ENCODE data around the gene ELP2. TPM values are rescaled to one million over a fixed set of nuclear protein-coding genes. Genes with fewer than 3 reads are reported as not detected.

ELP2 gene
- total and polyA plus RNA-seq, 2 experiments from 2014 or later, result 57.6 to 103 TPM

DNA sequence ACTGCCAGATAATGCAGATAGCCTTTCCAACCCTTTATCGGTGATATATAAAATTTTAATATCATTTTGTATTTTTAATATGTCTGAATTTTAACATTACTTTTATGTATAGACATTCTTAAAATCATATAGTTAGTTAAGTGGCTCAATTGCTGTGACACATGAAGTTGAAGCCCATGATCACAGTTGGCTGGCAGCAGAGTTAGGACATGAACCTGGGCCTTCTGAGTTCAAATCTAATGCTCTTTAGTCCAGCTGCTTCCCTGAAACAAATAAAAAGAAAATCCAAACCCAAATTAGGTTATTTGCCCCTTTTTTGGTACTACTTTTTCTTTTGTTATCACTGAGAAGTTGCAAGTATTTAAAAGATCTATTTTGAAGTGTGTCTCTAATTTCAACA lies 5.6 kb downstream of the ELP2 start:
- Histone ChIP-seq H3K4me2 (ENCODE audit: unreplicated experiment) (no peak overlapping the region), H3K27me3 (replicated peaks; ENCODE audit: insufficient read depth) (no peaks in the 10 kb centered on the region), H2AFZ (no peak overlapping the region), H3K9ac (no peak overlapping the region), H4K20me1 (ENCODE audit: insufficient read depth) (no peaks in the 10 kb centered on the region), H3K9me2 (ENCODE audit: insufficient read depth) (no peaks in the 10 kb centered on the region), H3K36me3 (ENCODE audit: low read depth) (peaks cover 40% of the 10 kb centered on the region), H3K79me2 (ENCODE audit: insufficient read depth) (peaks cover 73% of the 10 kb centered on the region), H3F3A (ENCODE audit: insufficient read depth) (no peaks in the 10 kb centered on the region), H3K4me3 (no peak overlapping the region), H3K4me1 (ENCODE audit: insufficient read depth) (peaks cover 6% of the 10 kb centered on the region; the same call in 1 of the 2 replicates), H3K27ac (no peak overlapping the region), H3K9me3 (ENCODE audit: low read depth) (no peaks in the 10 kb centered on the region)
- TF ChIP-seq EZH2phosphoT487 (IDR thresholded peaks at IDR 0.05; ENCODE audit: insufficient read depth, low read depth) (no peak), EZH2 (IDR thresholded peaks at IDR 0.05; ENCODE audit: insufficient read depth, poor library complexity, severe bottlenecking) (no peak)
- WGBS, 2 experiments (ENCODE audit: low coverage in 1 of 2, low lambda C conversion rate in 2 of 2, missing lambda C conversion rate in 2 of 2), result 56 to 71% methylated on average over 1 of the region's 1 CpG
- no peak for DNase-seq
- in situ Hi-C loops (cut with MboI), result no loop called here

DNA sequence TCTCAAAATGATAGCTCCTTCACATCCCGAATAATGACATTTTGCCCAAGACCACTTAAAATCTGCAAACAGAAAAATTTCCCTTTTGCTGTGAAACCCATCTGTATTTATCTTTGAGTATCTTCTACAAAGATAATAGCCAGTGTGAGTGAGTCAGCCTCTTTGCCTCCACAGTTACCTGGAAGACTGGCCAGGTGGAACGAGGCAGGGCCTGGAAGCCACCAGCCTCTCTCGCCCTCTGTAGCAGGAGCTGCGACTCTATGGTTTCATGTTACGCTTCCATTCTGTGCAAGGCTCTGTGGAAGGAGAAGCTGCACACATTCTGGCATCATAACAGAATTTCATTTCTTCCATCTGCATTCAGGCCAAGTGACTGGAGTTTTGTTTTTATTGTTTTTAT lies 9.5 kb downstream of the ELP2 start:
- in situ Hi-C loops (cut with MboI), result no loop called here
- H3F3A ChIP-seq (ENCODE audit: insufficient read depth), result no peaks in the 10 kb centered on the region
- H3K27me3 ChIP-seq (replicated peaks; ENCODE audit: insufficient read depth), result no peaks in the 10 kb centered on the region
- WGBS, 2 experiments (ENCODE audit: low coverage in 1 of 2, low lambda C conversion rate in 2 of 2, missing lambda C conversion rate in 2 of 2), result 93 to 95% methylated on average over 5 of the region's 5 CpGs
- DNase-seq, result no peak
- no peaks in the 10 kb centered on the region for H3K9me2 ChIP-seq (ENCODE audit: insufficient read depth)
- H2AFZ ChIP-seq, result no peak overlapping the region
- peaks cover 76% of the 10 kb centered on the region for H3K36me3 ChIP-seq (ENCODE audit: low read depth)
- peaks cover 33% of the 10 kb centered on the region for H3K79me2 ChIP-seq (ENCODE audit: insufficient read depth)
- no peaks in the 10 kb centered on the region for H3K4me1 ChIP-seq (ENCODE audit: insufficient read depth)
- H3K9me3 ChIP-seq (ENCODE audit: low read depth), result no peaks in the 10 kb centered on the region
- H3K4me3 ChIP-seq, result no peak overlapping the region
- H4K20me1 ChIP-seq (ENCODE audit: insufficient read depth), result no peaks in the 10 kb centered on the region
- no peak overlapping the region for H3K4me2 ChIP-seq (ENCODE audit: unreplicated experiment)
- no peak overlapping the region for H3K27ac ChIP-seq
- TF ChIP-seq EZH2phosphoT487 (IDR thresholded peaks at IDR 0.05; ENCODE audit: insufficient read depth, low read depth) (no peak), EZH2 (IDR thresholded peaks at IDR 0.05; ENCODE audit: insufficient read depth, poor library complexity, severe bottlenecking) (no peak)
- no peak overlapping the region for H3K9ac ChIP-seq

DNA sequence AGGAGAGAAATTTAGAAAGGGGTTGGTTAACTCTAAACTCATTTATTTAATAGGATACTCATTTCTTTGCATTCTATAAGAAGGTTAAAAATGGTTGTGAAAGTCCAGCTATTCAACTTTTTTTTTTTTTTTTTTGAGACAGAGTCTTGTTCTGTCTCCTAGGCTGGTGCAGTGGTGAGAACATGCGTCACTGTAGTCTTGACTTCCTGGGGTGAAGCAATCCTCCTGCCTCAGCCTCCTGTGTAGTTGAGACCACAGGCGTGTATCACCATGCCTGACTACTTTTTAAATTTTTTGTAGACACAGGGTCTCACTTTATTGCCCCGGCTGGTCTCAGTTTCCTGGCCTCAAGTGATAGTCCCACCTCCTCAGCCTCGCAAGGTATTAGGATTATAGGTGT lies 11.9 kb downstream of the ELP2 start:
- WGBS, 2 experiments (ENCODE audit: low coverage in 1 of 2, low lambda C conversion rate in 2 of 2, missing lambda C conversion rate in 2 of 2), result 96 to 97% methylated on average over 4 of the region's 4 CpGs
- Histone ChIP-seq H3K4me2 (ENCODE audit: unreplicated experiment) (no peak overlapping the region), H3K36me3 (ENCODE audit: low read depth) (peaks cover 88% of the 10 kb centered on the region), H3K9ac (no peak overlapping the region), H3K27me3 (replicated peaks; ENCODE audit: insufficient read depth) (no peaks in the 10 kb centered on the region), H3K79me2 (ENCODE audit: insufficient read depth) (peaks cover 10% of the 10 kb centered on the region), H4K20me1 (ENCODE audit: insufficient read depth) (no peaks in the 10 kb centered on the region), H3K4me1 (ENCODE audit: insufficient read depth) (no peaks in the 10 kb centered on the region), H3K27ac (no peak overlapping the region), H3F3A (ENCODE audit: insufficient read depth) (no peaks in the 10 kb centered on the region), H2AFZ (no peak overlapping the region), H3K4me3 (no peak overlapping the region), H3K9me3 (ENCODE audit: low read depth) (no peaks in the 10 kb centered on the region), H3K9me2 (ENCODE audit: insufficient read depth) (no peaks in the 10 kb centered on the region)
- no peak for DNase-seq
- no peak for TF ChIP-seq EZH2phosphoT487 (IDR thresholded peaks at IDR 0.05; ENCODE audit: insufficient read depth, low read depth)
- no peak for TF ChIP-seq EZH2 (IDR thresholded peaks at IDR 0.05; ENCODE audit: insufficient read depth, poor library complexity, severe bottlenecking)
- in situ Hi-C loops (cut with MboI), result no loop called here

DNA sequence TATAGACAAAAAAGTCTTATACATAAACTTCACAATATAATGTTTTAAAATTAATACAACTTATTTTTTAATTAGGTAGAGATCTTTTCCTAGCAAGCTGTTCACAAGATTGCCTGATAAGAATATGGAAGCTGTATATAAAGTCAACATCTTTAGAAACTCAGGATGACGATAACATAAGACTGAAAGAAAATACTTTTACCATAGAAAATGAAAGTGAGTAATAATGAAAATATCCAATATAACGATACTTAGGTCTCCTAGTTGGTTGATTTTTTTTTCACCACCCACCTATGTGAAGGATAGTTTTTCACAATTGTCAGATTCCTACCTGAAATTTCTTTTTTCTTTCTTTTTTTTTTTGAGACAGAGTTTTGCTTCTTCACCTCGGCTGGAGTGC lies 13.1 kb downstream of the ELP2 start:
- Histone ChIP-seq H3K79me2 (ENCODE audit: insufficient read depth) (no peaks in the 10 kb centered on the region; the same call in 1 of the 2 replicates), H3K27me3 (replicated peaks; ENCODE audit: insufficient read depth) (no peaks in the 10 kb centered on the region), H3K4me3 (no peak overlapping the region), H3K9me2 (ENCODE audit: insufficient read depth) (no peaks in the 10 kb centered on the region), H3K4me1 (ENCODE audit: insufficient read depth) (no peaks in the 10 kb centered on the region), H3K27ac (no peak overlapping the region), H4K20me1 (ENCODE audit: insufficient read depth) (no peaks in the 10 kb centered on the region), H3K9me3 (ENCODE audit: low read depth) (no peaks in the 10 kb centered on the region), H3K9ac (no peak overlapping the region), H3F3A (ENCODE audit: insufficient read depth) (no peaks in the 10 kb centered on the region), H3K4me2 (ENCODE audit: unreplicated experiment) (no peak overlapping the region), H3K36me3 (ENCODE audit: low read depth) (peaks cover 82% of the 10 kb centered on the region), H2AFZ (no peak overlapping the region)
- TF ChIP-seq EZH2phosphoT487 (IDR thresholded peaks at IDR 0.05; ENCODE audit: insufficient read depth, low read depth), result no peak
- no peak for TF ChIP-seq EZH2 (IDR thresholded peaks at IDR 0.05; ENCODE audit: insufficient read depth, poor library complexity, severe bottlenecking)
- DNase-seq, result no peak
- in situ Hi-C loops (cut with MboI), result no loop called here
- WGBS, 2 experiments (ENCODE audit: low coverage in 1 of 2, low lambda C conversion rate in 2 of 2, missing lambda C conversion rate in 2 of 2), result 96 to 98% methylated on average over 3 of the region's 3 CpGs

DNA sequence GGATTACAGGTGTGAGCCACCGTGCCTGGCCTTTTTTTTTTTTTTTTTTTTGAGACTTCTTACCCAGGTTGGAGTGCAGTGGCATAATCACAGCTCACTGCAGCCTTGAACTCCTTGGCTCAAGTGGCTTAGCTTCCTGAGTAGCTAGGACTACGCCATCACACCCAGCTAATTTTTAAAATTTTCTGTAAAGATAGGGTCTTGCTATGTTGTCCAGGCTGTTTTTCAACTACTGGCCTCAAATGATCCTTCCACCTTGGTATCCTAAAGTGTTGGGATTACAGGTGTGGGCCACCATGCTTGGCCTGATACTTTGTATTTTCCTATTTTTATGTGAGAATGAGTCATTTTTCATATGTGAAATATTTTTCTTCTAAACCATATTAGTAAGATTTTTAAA lies 13.7 kb downstream of the ELP2 start:
- in situ Hi-C loops (cut with MboI), result no loop called here
- Histone ChIP-seq H3K4me1 (ENCODE audit: insufficient read depth) (no peaks in the 10 kb centered on the region), H3F3A (ENCODE audit: insufficient read depth) (no peaks in the 10 kb centered on the region), H2AFZ (no peak overlapping the region), H3K27ac (no peak overlapping the region), H3K9me3 (ENCODE audit: low read depth) (no peaks in the 10 kb centered on the region), H3K36me3 (ENCODE audit: low read depth) (peaks cover 80% of the 10 kb centered on the region), H3K4me2 (ENCODE audit: unreplicated experiment) (no peak overlapping the region), H3K27me3 (replicated peaks; ENCODE audit: insufficient read depth) (no peaks in the 10 kb centered on the region), H3K9ac (no peak overlapping the region), H3K79me2 (ENCODE audit: insufficient read depth) (no peaks in the 10 kb centered on the region; the same call in 1 of the 2 replicates), H3K9me2 (ENCODE audit: insufficient read depth) (no peaks in the 10 kb centered on the region), H4K20me1 (ENCODE audit: insufficient read depth) (no peaks in the 10 kb centered on the region), H3K4me3 (no peak overlapping the region)
- TF ChIP-seq EZH2 (IDR thresholded peaks at IDR 0.05; ENCODE audit: insufficient read depth, poor library complexity, severe bottlenecking), result no peak
- TF ChIP-seq EZH2phosphoT487 (IDR thresholded peaks at IDR 0.05; ENCODE audit: insufficient read depth, low read depth), result no peak
- WGBS, 2 experiments (ENCODE audit: low coverage in 1 of 2, low lambda C conversion rate in 2 of 2, missing lambda C conversion rate in 2 of 2), result 76 to 100% methylated on average over 1 to 2 of the region's 2 CpGs
- no peak for DNase-seq

All from GM23248 (cell line).